Stimulated activated CD8-positive, alpha-beta memory T cell treated with anti-CD3 and anti-CD28 coated beads, Interleukin-2, amount 100 ng/mL, for 1 hour (primary cell): ENCODE data around the gene C22orf23.

Experiments used
- DNase-seq, 2 donors: peaks; one replicate each; pipeline ENCODE4 v3.0.0-alpha.2; 2020; ENCODE audit warnings: low read depth in 2 of 2

The C22orf23 gene

DNA sequence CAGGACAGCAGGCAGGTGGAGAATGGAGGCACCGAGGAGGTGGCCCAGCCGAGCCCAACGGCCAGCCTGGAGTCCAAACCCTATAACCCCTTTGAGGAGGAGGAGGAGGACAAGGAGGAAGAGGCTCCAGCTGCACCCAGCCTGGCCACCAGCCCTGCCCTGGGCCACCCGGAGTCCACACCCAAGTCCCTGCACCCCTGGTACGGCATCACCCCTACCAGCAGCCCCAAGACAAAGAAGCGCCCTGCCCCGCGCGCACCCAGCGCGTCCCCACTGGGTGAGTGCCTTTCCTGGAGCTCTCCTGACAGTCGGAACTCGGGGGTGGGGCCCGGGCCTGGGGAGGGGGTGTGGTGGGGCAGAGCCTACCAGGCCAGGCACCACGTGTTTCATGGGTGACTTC, 27.6 kb downstream of the C22orf23 start:
- DNase-seq: no peak

DNA sequence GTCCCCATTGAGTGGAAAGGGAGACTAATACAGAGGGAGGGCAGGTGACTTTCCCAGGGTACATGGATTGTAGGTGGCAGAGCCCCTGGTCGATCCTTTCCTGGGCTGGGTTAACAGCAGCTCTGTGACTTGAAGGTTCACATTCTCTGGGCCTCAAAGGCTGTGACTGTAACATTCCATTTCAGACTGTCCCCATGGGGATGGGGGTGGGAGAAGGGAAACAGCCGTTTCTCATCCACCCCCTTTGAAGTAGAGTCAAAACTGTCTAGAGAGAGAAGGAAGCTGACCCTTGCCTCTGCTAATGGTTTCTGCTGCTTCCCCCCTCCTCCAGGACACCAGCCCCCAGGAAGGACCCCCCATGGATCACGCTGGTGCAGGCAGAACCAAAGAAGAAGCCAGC, 28.1 kb downstream of the C22orf23 start:
- DNase-seq: no peak

DNA sequence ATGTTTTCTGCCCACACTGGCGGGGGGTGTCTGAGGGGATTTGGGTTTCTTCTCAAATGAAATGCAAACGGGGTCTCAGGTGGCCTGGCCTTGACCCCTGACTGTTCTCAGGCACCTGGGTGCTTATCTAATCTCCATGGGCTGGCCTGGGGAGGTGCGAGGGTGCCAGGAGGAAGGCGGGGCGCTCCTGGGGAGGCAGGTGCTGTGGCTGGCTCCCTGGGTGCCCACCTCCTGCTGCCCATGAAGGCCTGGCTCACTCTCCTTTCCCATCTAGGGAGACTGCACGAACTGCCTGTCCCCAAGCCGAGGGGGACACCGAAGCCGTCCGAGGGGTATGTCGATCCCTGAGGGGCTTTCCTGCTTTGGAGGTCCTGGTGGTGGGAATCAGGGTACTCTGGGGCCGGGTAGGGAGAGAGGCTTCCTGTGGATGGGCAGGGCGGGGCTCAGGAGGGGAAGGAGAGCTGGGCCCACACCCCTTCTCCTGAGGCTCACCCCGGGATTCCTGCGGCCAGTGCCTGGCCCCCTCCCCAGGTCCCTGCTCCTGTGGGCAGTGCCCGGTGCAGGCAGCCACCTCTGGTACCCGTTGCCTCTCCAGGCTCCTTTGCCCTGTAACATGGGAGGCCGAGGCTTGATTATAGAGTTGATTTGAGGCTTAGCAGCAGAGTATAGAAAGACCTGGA, 28.9 kb downstream of the C22orf23 start:
- no peak for DNase-seq

DNA sequence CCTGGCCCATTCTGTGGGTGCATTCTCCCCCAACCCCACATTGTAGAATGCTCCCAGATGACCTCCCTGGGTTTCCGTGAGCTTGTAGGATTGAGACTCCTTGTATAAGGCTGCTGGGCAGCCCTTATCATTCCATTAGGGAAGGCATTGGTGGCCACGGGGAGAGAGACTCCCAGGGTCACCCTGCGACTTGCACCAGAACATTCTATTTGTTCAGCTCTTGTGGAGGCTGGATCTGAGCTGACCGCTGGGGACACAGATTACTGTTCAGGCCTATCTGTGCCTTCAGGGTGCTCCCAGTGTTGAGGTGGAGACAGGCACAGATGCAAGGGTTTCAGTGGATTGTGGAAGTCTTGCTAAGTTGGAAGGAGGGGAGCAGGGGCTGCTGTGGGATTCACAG, 29.5 kb downstream of the C22orf23 start:
- DNase-seq: no peak

DNA sequence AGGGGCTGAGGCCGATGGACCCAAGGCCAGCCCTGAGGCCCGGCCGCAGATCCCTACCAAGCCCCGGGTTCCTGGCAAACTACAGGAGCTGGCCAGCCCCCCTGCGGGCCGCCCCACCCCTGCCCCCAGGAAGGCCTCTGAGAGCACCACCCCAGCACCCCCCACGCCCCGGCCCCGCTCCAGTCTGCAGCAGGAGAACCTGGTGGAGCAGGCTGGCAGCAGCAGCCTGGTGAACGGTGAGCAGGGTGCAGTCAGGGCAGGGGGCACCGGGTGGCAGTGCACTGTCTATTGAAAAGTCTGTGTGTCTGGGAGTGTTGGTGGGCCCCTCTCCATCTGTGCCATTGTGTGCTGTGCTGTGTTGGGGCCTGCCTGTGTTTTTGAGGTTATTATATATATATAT, 31.2 kb downstream of the C22orf23 start:
- no peak for DNase-seq

DNA sequence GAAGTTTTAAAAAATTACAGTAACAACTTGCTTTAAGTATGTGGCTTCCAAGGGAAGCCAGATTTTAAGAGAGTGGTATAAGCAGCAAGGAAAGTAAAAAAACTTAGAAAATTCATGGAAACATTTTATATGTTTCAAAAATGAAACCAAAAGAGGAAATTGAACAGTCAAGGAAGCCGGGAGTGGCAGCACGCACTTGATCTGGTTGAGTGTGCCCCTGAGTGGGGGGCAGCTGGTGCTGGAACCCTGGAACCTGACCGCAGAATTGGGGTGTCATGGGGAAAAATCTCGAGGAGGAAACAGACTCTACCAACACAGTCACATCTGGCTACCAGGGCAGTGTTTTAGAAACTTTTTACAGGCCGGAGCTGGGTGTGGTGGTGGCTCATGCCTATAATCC, 33.3 kb downstream of the C22orf23 start:
- DNase-seq: no peak

DNA sequence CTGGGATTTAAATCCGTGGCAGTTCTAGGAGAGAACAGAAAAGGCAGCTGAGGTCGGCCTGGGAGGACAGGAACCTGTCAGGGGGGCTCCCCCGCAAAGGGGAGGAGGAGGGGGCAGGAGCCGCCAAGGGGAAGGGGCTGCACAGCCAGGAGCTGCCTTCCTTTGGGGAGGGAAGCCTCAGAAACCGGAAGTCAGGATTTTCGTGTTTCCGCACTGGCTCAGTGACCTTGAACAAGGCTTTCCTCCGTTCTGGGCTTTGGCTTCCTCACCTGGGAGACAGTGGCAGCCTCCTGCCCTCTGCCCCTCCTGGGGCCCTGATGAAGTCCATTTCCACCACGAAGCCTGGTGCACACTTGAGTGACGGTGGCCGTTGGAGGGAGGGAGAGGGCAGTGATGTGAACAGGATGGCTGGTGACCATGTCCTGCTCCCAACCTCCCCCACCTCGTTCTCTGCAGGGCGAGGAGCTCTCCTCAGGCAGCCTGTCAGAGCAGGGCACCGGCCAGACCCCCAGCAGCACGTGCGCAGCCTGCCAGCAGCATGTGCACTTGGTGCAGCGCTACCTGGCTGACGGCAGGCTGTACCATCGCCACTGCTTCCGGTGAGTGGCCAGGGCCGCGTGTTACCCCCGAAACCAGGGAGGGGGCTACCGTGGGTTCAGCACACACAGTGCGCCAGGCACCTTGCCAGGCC, 34.7 kb downstream of the C22orf23 start:
- no peak for DNase-seq

DNA sequence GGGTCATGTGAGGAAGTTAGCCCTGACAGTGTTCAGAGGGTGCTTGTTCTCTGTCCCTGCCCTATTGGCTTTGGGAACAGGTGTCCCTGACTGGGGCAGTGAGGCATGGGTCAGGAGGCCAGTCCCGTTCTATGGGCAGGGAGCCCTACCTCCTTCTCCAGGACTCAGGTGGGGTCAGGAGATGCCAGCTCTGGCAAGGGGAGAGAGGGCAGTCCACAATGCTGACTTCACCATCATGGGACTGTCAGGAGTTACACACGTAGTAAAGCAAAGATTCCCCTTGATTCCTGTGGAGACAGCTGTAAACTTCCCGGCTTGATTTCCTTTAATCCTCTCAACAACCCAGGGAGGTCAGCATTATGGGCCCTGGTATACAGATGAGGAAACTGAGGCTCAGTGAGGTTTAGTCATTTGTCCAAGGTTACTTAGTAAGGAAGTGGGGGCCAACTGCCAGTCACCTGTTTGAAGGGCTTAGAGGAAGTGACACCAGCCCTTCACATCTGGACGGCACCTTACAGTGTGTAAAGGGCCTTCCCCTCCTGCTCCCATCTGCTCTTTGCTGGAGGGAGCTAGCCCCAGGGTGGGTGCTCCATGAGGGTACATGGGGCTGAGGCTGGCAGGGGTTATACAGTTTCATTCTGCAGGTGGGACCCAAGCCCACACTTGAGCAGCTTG, 35.4 kb downstream of the C22orf23 start:
- DNase-seq: no peak

DNA sequence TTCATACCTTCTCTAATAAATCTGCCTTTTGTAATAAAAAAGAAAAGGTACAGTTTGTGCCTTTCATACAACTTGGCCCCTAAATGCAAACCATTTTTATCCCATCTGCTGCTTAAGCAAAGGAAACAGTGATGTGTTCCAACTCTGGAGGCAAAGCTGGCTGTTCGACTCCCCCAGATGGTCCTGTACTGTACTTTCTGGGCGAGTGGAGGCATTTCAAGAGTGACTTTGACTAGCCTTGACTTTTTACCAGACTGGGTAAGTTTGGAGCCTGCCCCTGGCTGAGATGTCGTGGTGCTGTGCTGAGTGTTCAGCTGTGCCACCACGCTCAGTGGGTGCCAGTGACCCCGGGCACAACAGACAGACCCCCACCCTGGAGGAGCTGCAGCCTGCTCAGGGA, 37.1 kb downstream of the C22orf23 start:
- DNase-seq: no peak

DNA sequence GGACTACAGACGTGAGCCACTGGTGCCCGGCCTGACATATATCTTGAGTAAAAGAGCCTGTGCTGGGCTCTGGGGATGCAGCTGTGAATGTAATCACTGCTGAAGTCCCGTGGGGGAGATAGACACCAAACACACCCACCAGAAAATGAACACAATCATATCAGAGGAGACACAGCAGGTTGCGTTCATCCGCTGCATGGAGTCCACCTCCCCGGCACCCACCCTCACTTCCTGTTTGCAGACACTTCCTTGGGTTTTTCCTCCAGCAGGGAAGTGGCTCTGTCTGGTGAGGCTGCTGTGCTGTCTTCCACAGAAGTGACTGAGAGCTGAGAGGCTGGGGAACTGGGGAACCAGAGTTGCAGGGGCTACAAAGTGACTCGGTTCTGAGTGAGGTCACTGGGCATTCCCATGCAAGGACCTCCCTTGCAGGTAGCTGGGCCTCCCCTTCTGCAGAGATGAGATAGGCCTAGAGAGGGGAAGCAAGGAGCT, 40.1 kb downstream of the C22orf23 start:
- DNase-seq: no peak

DNA sequence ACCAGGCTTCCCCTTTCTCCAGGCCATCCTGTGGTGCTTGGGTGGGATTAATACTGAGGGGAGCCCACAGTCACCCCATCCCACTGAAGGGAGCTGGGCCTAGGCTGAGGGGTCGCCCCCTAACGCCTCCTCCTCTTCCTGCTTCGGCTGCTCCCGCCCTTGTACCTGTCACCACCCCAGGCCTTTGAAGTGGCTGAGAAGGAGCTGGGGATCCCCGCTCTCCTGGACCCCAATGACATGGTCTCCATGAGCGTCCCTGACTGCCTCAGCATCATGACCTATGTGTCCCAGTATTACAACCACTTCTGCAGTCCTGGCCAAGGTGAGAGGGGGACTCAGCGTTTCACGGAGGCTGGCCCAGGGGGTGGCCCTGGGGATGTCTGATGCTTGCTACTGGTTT, 41.2 kb downstream of the C22orf23 start:
- no peak for DNase-seq

DNA sequence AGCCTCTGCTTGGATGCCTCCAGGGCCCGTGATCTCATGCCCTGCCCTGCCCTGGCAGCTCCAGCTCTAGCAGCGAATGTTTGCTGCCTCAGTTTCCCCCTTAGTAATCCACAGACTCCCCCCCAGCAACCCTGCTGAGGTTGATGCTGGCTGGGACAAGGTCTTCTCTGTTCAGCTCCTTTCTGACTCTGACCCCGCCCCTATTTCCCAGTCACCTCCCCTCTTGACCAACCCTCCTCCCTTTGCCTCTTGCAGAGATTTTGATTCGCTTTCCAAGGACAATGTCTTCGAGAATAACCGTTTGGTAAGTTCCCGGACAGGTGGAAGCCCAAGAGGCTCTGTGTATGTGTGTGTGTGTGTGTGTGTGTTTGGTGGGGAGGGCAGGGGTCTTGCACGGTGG, 41.7 kb downstream of the C22orf23 start:
- no peak for DNase-seq

DNA sequence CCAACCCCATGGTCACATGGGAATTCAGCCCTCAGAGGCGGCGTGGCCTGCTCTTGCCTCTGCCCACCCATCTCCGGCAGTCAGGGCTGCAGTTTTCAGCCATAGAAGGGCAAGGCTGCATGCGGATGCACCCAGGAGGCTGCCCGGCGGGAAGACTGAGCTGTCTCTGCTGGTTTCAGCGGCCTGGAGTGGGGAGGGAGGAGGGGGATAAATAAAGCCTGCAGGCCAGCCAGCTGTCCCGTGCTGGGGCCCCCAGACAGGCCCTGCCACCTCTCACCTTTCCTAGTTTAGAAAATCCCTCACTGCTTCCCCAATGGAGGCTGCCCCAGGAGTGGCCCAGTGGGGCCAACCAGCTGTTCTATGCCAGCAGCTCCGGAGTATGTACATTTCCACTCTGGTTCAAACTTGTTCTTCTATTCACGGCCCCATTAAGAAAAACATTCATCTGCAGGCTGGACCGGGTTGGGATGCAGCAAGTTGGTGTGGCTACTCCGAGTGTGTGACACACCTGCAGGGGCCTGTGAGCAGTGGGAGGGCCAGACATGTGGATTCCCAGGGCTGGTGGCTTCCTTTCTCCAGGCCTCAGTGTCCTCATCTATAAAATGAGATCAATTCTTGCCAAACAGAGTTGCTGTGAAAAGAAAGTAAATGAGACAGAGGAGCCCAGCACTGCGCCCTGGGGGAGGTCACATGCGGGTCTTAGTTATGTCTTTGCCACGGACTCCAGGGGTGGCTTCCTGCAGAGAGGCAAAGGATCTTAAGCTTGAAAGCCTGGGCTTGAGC, 42.3 kb downstream of the C22orf23 start:
- no peak for DNase-seq

DNA sequence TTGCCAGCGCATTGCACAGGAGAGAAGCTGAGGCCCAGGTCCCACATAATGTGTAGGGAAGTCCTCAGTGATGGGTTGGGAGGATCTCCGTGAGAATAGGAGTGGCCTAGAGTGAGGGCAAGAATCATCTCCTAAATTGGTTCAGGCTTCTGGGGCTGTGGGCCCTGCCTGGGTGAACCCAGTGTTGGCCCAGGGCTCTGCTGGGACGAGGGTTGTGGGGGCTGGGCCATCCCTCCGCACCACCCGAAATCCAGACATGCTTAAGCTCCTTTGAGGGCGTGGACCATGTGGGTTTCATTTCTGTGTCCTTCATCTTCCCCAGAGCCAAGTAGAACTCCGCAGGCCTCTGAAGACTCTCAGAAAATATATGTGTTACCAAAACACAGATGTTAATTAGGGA, 43.6 kb downstream of the C22orf23 start:
- DNase-seq: no peak

DNA sequence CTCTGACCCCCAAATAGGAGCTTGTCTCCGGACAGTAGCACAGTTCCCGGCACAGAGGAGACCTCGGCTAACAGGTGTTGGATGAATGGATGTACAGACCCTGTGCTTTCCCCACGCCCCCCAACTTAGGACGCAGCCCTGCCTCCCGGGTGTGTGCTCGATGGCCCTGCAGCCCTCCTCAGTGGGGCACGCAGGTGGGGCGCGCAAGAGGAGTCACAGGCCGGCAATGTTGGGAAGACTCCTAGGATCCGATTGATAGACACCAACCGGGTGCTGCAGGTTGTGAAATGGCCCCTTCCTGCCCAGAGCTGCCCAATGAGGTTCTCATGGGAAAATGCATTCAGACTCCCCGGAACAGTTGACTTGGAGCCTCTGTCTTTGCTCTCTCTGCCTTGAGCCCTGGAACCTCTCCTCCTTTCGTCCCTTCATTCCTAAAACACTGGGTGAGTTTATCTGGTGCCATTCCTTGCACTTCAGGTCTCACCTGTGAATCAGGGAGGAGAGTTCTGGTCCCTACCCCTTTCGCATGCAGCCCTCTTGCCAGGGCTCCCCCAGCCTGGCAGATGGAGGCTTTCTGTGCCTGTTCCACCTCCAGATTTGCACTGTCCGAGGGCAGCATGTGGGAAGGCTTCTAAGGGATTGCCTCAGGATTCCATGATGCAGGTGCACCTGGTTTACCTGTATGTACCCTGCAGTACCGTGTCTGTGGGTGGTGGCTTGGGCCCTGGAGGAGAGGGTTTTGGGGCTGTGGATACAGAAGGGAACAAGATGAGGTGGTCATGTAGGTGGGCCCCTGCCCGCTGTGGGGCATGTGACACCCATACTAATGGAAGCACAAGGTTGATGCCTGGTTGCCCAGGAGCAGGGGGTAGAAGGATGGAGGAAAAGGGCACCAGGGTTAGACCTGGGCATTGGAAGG, 46.1 kb downstream of the C22orf23 start:
- no peak for DNase-seq

DNA sequence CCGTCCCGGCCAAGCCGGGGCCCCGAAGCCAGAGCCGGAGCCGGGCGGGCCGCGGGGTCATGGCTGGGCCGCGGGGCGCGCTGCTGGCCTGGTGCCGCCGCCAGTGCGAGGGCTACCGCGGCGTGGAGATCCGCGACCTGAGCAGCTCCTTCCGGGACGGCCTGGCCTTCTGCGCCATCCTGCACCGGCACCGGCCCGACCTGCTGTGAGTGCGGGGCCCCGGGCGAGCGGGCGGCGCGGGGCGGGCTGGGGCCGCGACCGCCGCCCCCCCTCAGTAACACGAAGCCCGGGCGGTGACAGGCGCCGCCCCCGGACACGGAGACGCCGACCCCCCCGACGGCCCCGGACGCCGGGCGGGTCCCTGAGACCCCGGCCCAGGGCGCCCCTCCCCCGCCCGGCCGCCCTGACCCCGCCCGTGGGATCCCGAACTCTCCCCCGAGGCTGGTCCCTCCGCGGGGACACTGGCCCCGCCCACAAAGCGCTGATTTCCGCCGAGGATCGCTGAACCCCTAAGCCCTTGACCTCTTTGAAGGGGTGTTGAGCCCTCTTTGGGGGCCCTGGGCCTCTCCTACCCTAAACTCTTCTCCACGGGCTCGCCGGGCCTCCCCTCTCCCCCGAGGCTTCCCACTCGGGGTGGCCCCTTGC, 46.9 kb downstream of the C22orf23 start:
- DNase-seq: no peak

DNA sequence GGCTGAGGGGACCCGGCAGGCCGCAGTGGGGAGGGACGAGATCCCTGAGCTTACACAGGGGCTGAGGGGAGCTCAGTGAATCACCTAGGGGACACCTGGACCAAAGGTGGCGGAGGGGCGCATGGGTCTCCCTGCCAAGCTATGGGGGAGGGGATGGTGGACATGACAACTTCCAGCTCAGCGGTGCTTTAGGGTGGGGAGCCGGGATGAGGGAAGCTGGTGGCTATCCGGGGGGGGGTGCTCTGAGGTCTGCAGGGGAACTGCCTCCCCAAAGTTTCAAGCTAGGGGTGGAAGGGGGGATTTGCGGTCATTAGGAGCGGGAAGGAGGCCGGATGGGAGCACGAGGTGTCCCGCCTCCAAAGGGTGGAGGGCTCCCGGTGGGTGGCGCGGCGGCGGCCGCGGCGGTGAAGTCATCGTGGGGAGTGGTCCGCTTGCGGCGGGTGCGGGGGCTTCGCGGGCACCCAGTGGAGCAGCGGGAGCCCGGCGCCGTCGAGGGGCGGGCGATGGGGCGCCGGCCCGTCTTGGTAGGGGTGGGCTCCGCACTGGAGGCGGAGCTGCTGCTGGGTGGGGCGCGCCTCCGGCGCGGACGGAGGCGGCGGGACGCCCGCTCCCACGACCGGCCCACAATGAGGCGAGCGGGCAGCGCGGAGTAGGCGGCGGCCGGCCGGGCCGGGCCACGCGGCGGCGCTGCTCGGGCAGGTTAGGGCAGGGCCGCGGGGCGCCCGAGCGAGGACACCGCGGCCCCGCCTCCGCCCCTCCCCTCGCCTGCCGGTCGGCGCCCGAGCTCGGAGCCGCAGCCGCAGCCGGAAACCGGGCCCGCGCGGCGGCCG, 47.7 kb downstream of the C22orf23 start, which contains the start of gene MICALL1:
TSS of gene MICALL1 (plus strand) at position 764 of the 830 bp plus-strand sequence. CDS start 126 bp downstream, outside the sequence.
- peak; percentile 23 to 36 for DNase-seq

DNA sequence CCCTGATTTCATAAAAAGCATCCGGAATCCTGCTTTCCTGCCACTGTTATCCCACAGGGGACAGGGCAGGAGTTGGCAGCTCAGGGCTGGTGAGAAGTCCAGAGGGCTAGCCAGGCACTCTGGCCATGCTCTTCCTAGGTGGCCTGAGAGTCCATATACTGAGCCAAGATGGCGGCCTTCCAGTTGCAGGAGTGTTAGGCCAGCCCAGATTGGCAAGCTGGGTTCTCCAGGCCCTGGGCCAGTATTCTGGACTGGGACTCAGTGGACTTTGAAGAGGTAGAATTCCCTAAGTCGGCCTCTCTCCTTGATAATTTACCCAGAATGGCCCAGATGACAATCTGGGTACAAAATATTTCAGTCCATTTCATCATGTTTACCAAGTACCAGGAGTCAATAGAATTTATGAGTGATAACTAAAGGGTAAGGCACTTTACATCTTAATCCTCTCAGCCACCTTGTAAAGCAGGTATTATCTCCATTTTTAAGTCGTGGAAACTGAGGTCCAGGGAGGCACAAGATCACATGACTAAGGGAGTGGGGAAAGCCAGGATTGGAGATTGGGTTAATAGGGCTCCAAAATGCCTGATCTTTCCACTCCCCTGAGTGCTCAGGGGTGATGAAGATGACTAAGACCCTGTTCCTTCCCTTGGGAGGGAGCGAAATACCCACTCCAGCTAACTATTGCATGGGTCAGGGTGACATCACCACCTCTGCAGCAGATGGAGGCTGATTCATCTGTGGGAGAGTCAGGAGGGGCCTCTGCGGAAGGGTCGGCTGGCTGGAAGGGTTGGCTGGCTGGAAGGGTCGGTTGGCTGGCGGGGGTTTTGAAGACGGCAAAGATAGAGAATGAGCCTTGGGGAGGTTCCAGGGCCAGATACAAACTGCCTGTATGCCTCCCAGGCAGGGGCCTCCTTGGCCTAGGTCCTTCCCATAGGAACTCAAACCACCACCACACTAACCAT, 48.5 kb downstream of the C22orf23 start:
- no peak for DNase-seq
